Smooth muscle cell (in vitro differentiated cells): ENCODE data around the gene CADPS. TPM values are rescaled to one million over a fixed set of nuclear protein-coding genes. Genes with fewer than 3 reads are reported as not detected.

ENCODE experiments used
- DNase-seq: peaks from one replicate; lab custom pipeline; 2025; ENCODE audit not compliant: unreplicated experiment; lab: John Stamatoyannopoulos, UW
- H2AFZ ChIP-seq: fragments of 200-600 bp; sonication (generic); 2 replicates; pipeline ENCODE4 v1.6.0; 2016; ENCODE audit warnings: antibody characterized with exemption, low read depth, mild to moderate bottlenecking
- H3F3A ChIP-seq: fragments of 200-600 bp; sonication (generic); 2 replicates; pipeline ENCODE4 v1.6.0; 2017; ENCODE audit warnings: antibody characterized with exemption, low read depth
- H3K27ac ChIP-seq: fragments of 200-600 bp; sonication (generic); 2 replicates; pipeline ENCODE4 v1.5.1; 2016; ENCODE audit warnings: low read depth, mild to moderate bottlenecking
- H3K27me3 ChIP-seq: fragments of 200-600 bp; sonication (generic); 2 replicates; pipeline ENCODE4 v1.6.1; 2016; ENCODE audit warnings: low read depth, mild to moderate bottlenecking
- H3K36me3 ChIP-seq: fragments of 200-600 bp; sonication (generic); 2 replicates; pipeline ENCODE4 v1.5.1; 2016; ENCODE audit warnings: low read depth
- H3K4me1 ChIP-seq: fragments of 200-600 bp; sonication (generic); 2 replicates; pipeline ENCODE4 v1.5.1; 2016; ENCODE audit warnings: low read depth
- H3K4me2 ChIP-seq: fragments of 200-600 bp; sonication (generic); 2 replicates; pipeline ENCODE4 v1.6.0; 2016; ENCODE audit warnings: mild to moderate bottlenecking
- H3K4me3 ChIP-seq: fragments of 200-600 bp; sonication (generic); 2 replicates; pipeline ENCODE4 v1.5.1; 2016; ENCODE audit warnings: mild to moderate bottlenecking
- H3K79me2 ChIP-seq: fragments of 200-600 bp; sonication (generic); 2 replicates; pipeline ENCODE4 v1.6.0; 2016; ENCODE audit warnings: low read depth, mild to moderate bottlenecking
- H3K9ac ChIP-seq: fragments of 200-600 bp; sonication (generic); 2 replicates; pipeline ENCODE4 v1.6.0; 2016; ENCODE audit warnings: low read depth
- H3K9me3 ChIP-seq: fragments of 200-600 bp; sonication (generic); replicated peaks from 2 replicates; pipeline ENCODE4 v1.5.1; 2016; ENCODE audit warnings: low read depth
- H4K20me1 ChIP-seq: fragments of 200-600 bp; sonication (generic); 2 replicates; pipeline ENCODE4 v1.6.0; 2016; ENCODE audit warnings: low read depth
- CTCF ChIP-seq: fragments of 200-600 bp; sonication (generic); IDR thresholded peaks from 2 replicates; pipeline ENCODE4 v1.5.1; 2017; ENCODE audit warnings: borderline replicate concordance, mild to moderate bottlenecking, antibody characterized with exemption; ENCODE audit not compliant: insufficient read depth, poor library complexity, severe bottlenecking
- WGBS: methylation state at CpG from one replicate; pipeline ENCODE4 v1.1.7; 2016; ENCODE audit warnings: low lambda C conversion rate; 5-methylcytosine and 5-hydroxymethylcytosine counted together
- polyA plus RNA-seq: library from polyadenylated mRNA; unstranded; fragments of >200 nt; fragmentation: Nextera tagmentation; extraction: Ambion mirVana; gene quantifications from 2 replicates; pipeline ENCODE4 v1.2.1, GENCODE V29; 2016
- total RNA-seq: library from RNA; depleted of rRNA; stranded (reverse); fragments of >200 nt; gene quantifications from 2 replicates; pipeline ENCODE4 v1.2.3, GENCODE V29; 2014

Gene CADPS
- total and polyA plus RNA-seq, 2 experiments from 2014 or later = 4.4 to 38.4 TPM

- no peaks in the 10 kb centered on the region for H3K79me2 ChIP-seq
Measured at GRCh38 chr3:62493109-62493801, 382.0 kb downstream of the CADPS start.

GRCh38 chr3:62482961-62483360, 392.3 kb downstream of the CADPS start:
- Histone ChIP-seq H4K20me1 (no peaks in the 10 kb centered on the region), H3F3A (no peaks in the 10 kb centered on the region), H3K4me1 (no peaks in the 10 kb centered on the region), H3K27ac (no peak overlapping the region), H3K79me2 (no peaks in the 10 kb centered on the region), H3K27me3 (no peaks in the 10 kb centered on the region), H3K4me3 (no peak overlapping the region), H3K9me3 (no peaks in the 10 kb centered on the region), H3K9ac (no peak overlapping the region), H3K4me2 (no peak overlapping the region), H2AFZ (no peak overlapping the region), H3K36me3 (no peaks in the 10 kb centered on the region)
- no peak for TF ChIP-seq CTCF
- no peak for DNase-seq
- WGBS = 96% methylated on average over 4 of the region's 4 CpGs

More at GRCh38 chr3:62493109-62493801, 382.0 kb downstream of the CADPS start:
- no peaks in the 10 kb centered on the region for H3K4me1 ChIP-seq
- DNase-seq = no peak
- 78% methylated on average over 4 of the region's 4 CpGs for WGBS
- TF ChIP-seq CTCF = no peak
- no peak overlapping the region for H3K9ac ChIP-seq
- no peaks in the 10 kb centered on the region for H3K9me3 ChIP-seq
- no peak overlapping the region for H3K4me2 ChIP-seq
- H3K36me3 ChIP-seq = no peaks in the 10 kb centered on the region
- H3K27me3 ChIP-seq = no peaks in the 10 kb centered on the region
- H4K20me1 ChIP-seq = no peaks in the 10 kb centered on the region
- no peak overlapping the region for H2AFZ ChIP-seq
- H3K27ac ChIP-seq = no peak overlapping the region
- no peaks in the 10 kb centered on the region for H3F3A ChIP-seq
- H3K4me3 ChIP-seq = no peak overlapping the region

GRCh38 chr3:62481962-62482361, 393.3 kb downstream of the CADPS start:
- WGBS = 77% methylated on average over 2 of the region's 2 CpGs
- H3K4me3 ChIP-seq = no peak overlapping the region
- H3K4me1 ChIP-seq = no peaks in the 10 kb centered on the region
- H3K9ac ChIP-seq = no peak overlapping the region
- no peak overlapping the region for H3K4me2 ChIP-seq
- no peaks in the 10 kb centered on the region for H4K20me1 ChIP-seq
- no peak for TF ChIP-seq CTCF
- H3K9me3 ChIP-seq = no peaks in the 10 kb centered on the region
- no peak for DNase-seq
- H3K27me3 ChIP-seq = no peaks in the 10 kb centered on the region
- H2AFZ ChIP-seq = no peak overlapping the region
- H3F3A ChIP-seq = no peaks in the 10 kb centered on the region
- no peak overlapping the region for H3K27ac ChIP-seq
- no peaks in the 10 kb centered on the region for H3K36me3 ChIP-seq
- H3K79me2 ChIP-seq = no peaks in the 10 kb centered on the region

- Histone ChIP-seq H3K4me3 (no peak overlapping the region), H4K20me1 (no peaks in the 10 kb centered on the region), H3K9ac (no peak overlapping the region), H3K79me2 (no peaks in the 10 kb centered on the region), H2AFZ (no peak overlapping the region), H3K4me1 (no peaks in the 10 kb centered on the region), H3K27me3 (no peaks in the 10 kb centered on the region), H3F3A (no peaks in the 10 kb centered on the region), H3K4me2 (no peak overlapping the region), H3K27ac (no peak overlapping the region), H3K9me3 (no peaks in the 10 kb centered on the region), H3K36me3 (no peaks in the 10 kb centered on the region)
- DNase-seq = no peak
- TF ChIP-seq CTCF = no peak
- WGBS = 84% methylated on average over 1 of the region's 1 CpG
Measured at GRCh38 chr3:62480056-62480455, 395.2 kb downstream of the CADPS start.
